Measurements from ENCODE around the gene NTRK2. TPM values are rescaled to one million over a fixed set of nuclear protein-coding genes. Genes with fewer than 3 reads are reported as not detected.

The NTRK2 gene
- total and polyA plus RNA-seq, 8 donors: 6.0 to 31.4 (median 14.5) TPM

DNA sequence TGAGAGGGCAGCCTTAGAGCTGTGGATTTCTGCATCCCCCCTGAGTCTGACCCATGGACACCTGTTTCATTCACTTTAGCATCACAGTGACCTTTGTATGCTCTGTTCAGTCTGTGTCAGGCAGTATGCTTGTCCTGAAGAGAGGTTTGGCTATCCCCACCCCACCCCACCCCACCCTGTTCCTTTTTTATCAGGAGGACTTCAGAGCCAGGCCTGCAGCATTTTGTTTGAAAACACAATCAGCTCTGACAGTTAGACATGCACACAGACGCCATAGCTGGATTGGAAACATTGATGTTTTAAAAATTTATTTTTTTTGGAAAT is 142.2 kb downstream of the NTRK2 start:
- intact Hi-C loops (cut with DNase I): no loop called here
- TF ChIP-seq, protein P1, sequence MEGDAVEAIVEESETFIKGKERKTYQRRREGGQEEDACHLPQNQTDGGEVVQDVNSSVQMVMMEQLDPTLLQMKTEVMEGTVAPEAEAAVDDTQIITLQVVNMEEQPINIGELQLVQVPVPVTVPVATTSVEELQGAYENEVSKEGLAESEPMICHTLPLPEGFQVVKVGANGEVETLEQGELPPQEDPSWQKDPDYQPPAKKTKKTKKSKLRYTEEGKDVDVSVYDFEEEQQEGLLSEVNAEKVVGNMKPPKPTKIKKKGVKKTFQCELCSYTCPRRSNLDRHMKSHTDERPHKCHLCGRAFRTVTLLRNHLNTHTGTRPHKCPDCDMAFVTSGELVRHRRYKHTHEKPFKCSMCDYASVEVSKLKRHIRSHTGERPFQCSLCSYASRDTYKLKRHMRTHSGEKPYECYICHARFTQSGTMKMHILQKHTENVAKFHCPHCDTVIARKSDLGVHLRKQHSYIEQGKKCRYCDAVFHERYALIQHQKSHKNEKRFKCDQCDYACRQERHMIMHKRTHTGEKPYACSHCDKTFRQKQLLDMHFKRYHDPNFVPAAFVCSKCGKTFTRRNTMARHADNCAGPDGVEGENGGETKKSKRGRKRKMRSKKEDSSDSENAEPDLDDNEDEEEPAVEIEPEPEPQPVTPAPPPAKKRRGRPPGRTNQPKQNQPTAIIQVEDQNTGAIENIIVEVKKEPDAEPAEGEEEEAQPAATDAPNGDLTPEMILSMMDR (IDR thresholded peaks at IDR 0.05): no peak
- Histone ChIP-seq H3K27me3 (no peaks in the 10 kb centered on the region), H3K4me3 (no peak overlapping the region), H3K9me3 (no peaks in the 10 kb centered on the region), H3K4me1 (no peaks in the 10 kb centered on the region), H3K36me3 (no peaks in the 10 kb centered on the region), H3K27ac (no peak overlapping the region)
- no peak for FAIRE-seq
- DNase-seq: no peak
- WGBS, 2 donors: 57 to 71% methylated on average over 1 of the region's 1 CpG
- ATAC-seq: no peak

- TF ChIP-seq, protein P1 (IDR thresholded peaks at IDR 0.05): no peak
- FAIRE-seq: no peak
These were observed 142.8 kb downstream of the NTRK2 start for GRCh38 chr9:84812355-84812754.

GRCh38 chr9:84812847-84813246 is 143.3 kb downstream of the NTRK2 start:
- ATAC-seq (no peak), FAIRE-seq (no peak), DNase-seq (no peak)
- Histone ChIP-seq H3K4me1 (no peaks in the 10 kb centered on the region), H3K27ac (no peak overlapping the region), H3K27me3 (no peaks in the 10 kb centered on the region), H3K4me3 (no peak overlapping the region), H3K36me3 (no peaks in the 10 kb centered on the region), H3K9me3 (no peaks in the 10 kb centered on the region)
- 62 to 76% methylated on average over 3 of the region's 3 CpGs for WGBS, 2 donors
- intact Hi-C loops (cut with DNase I): no loop called here
- TF ChIP-seq, protein P1 (IDR thresholded peaks at IDR 0.05): no peak

More at GRCh38 chr9:84812355-84812754, 142.8 kb downstream of the NTRK2 start:
- ATAC-seq: no peak
- H3K4me3 ChIP-seq: no peak overlapping the region
- intact Hi-C loops (cut with DNase I): no loop called here
- no peak overlapping the region for H3K27ac ChIP-seq
- no peaks in the 10 kb centered on the region for H3K9me3 ChIP-seq
- H3K36me3 ChIP-seq: no peaks in the 10 kb centered on the region
- H3K4me1 ChIP-seq: no peaks in the 10 kb centered on the region
- 80 to 88% methylated on average over 5 of the region's 5 CpGs for WGBS, 2 donors
- no peak for DNase-seq
- H3K27me3 ChIP-seq: no peaks in the 10 kb centered on the region

DNA sequence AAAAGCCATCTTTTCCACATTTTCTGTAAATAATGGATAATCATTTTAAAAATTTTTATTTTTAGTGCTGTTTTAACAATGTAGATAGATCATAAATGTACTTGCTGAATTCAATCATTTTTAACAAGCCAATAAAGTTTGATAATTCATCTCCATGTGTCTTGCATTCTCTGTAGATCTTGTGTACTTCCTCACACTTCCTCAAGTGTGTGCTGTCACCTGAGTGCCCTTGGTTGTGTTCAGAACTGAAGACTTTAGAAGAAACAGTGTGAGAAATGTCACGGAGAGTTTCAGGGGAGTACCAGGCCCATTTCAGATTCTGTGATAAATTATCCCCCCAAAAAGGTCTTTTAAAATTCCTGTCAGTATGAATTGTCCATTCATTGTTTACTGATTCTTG is 146.0 kb downstream of the NTRK2 start:
- H3K4me3 ChIP-seq: no peak overlapping the region
- H3K36me3 ChIP-seq: no peaks in the 10 kb centered on the region
- no peaks in the 10 kb centered on the region for H3K4me1 ChIP-seq
- intact Hi-C loops (cut with DNase I): no loop called here
- no peaks in the 10 kb centered on the region for H3K9me3 ChIP-seq
- H3K27ac ChIP-seq: no peak overlapping the region
- ATAC-seq: no peak
- WGBS, 2 donors: 82 to 83% methylated on average over 1 of the region's 1 CpG
- H3K27me3 ChIP-seq: no peaks in the 10 kb centered on the region
- FAIRE-seq: no peak
- TF ChIP-seq, protein P1 (IDR thresholded peaks at IDR 0.05): no peak
- DNase-seq: no peak

- Histone ChIP-seq H3K36me3 (no peaks in the 10 kb centered on the region), H3K27ac (no peak overlapping the region), H3K4me3 (no peak overlapping the region), H3K4me1 (no peaks in the 10 kb centered on the region), H3K27me3 (no peaks in the 10 kb centered on the region), H3K9me3 (no peaks in the 10 kb centered on the region)
- ATAC-seq: no peak
- no peak for DNase-seq
- WGBS, 2 donors: 84 to 85% methylated on average over 6 of the region's 6 CpGs
- TF ChIP-seq, protein P1 (IDR thresholded peaks at IDR 0.05): no peak
- FAIRE-seq: no peak
- intact Hi-C loops (cut with DNase I): no loop called here
These were observed 147.5 kb downstream of the NTRK2 start for GRCh38 chr9:84817038-84817437.

All from pancreas (tissue), 10 donors.